Mucosa of rectum (tissue), 2 donors: ENCODE data around the gene C1orf105.
"Not testable (repeated sequence)": the region's sequence is repeated elsewhere in the genome, so short reads cannot be mapped to it uniquely, and the experiment has no call there.

Source experiments
- H3K27ac ChIP-seq, 2 donors: one replicate each; pipeline ENCODE4 v1.7.0; 2013; ENCODE audit warnings: inconsistent platforms in 2 of 2, low read depth in 2 of 2, low read length in 2 of 2
- H3K27me3 ChIP-seq, 2 donors: one replicate each; pipeline ENCODE4 v1.7.0; 2013; ENCODE audit warnings: low read length in 2 of 2; ENCODE audit not compliant: control insufficient read depth in 2 of 2, insufficient read depth in 2 of 2
- H3K36me3 ChIP-seq, 2 donors: one replicate each; pipeline ENCODE4 v1.7.0; 2013; ENCODE audit warnings: low read length in 2 of 2; ENCODE audit not compliant: control insufficient read depth in 2 of 2, insufficient read depth in 2 of 2
- H3K4me1 ChIP-seq, 2 donors: one replicate each; pipeline ENCODE4 v1.7.0; 2013; ENCODE audit warnings: low read length in 2 of 2, mild to moderate bottlenecking in 1 of 2; ENCODE audit not compliant: control insufficient read depth in 2 of 2, insufficient read depth in 2 of 2
- H3K4me3 ChIP-seq, 2 donors: one replicate each; pipeline ENCODE4 v1.7.0; 2013; ENCODE audit warnings: low read length in 2 of 2
- H3K9ac ChIP-seq, 2 donors: one replicate each; pipeline ENCODE4 v1.7.0; 2013; ENCODE audit warnings: low read length in 2 of 2, low read depth in 1 of 2, mild to moderate bottlenecking in 1 of 2
- H3K9me3 ChIP-seq, 2 donors: one replicate each; pipeline ENCODE4 v1.7.0; 2013; ENCODE audit warnings: low read length in 2 of 2; ENCODE audit not compliant: control insufficient read depth in 2 of 2
- donor health status: healthy.
- donor health status: Normal muscosa, but diverticular disease.

C1orf105 gene, protein sequence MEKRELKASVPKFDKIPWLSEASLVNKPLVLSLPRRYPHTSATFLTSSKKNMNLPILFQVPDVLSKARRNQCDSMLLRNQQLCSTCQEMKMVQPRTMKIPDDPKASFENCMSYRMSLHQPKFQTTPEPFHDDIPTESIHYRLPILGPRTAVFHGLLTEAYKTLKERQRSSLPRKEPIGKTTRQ

DNA sequence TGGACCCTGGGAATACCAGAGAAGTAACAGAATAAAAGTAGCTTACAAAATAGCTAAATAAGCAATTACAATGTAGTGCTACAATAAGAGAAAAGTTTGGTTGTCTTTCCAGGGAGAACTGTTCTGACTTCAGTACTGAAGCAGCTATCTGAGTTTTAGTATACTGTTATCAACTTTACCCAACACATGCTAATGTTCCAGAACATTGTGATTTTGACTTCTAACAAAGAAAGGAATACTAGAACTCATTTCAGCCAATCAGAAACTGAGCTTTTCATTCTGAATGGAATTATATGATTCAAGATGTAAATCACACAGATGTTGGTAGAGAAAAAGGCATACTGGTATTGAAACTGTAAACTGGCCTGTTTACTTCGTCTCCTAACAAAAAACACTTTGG lies at the start of gene C1orf105:
C1orf105 (plus strand) TSS at position 301 of the 400 bp plus-strand sequence. CDS start 201 bp downstream, outside the sequence.
- no peaks in the 10 kb centered on the region for H3K4me1 ChIP-seq
- H3K27ac ChIP-seq = no peak within 1 kb of the TSS

DNA sequence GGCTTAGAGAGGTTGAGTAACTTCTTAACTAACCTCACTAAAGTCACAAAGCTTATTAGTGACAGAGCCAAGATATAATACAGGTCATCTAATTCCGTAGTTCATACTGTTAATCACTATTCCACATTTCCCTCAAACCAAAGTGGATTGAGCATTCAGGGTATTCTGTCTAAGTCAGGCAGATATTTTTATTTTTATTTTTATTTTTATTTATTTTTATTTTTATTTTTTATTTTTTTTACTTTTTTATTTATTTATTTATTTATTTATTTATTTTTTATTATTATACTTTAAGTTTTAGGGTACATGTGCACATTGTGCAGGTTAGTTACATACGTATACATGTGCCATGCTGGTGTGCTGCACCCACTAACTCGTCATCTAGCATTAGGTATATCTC lies 48.8 kb upstream of the C1orf105 start:
- not testable (repeated sequence) for H3K27ac ChIP-seq, H3K4me3 ChIP-seq, H3K4me1 ChIP-seq, H3K9ac ChIP-seq, H3K36me3 ChIP-seq, H3K9me3 ChIP-seq, H3K27me3 ChIP-seq

More for the DNA sequence above, at the start of gene C1orf105:
- Histone ChIP-seq H3K9ac (no peak within 1 kb of the TSS), H3K9me3 (no peaks in the 10 kb centered on the region), H3K27me3 (no peaks in the 10 kb centered on the region), H3K4me3 (no peak within 1 kb of the TSS), H3K36me3 (no peaks in the 10 kb centered on the region)

DNA sequence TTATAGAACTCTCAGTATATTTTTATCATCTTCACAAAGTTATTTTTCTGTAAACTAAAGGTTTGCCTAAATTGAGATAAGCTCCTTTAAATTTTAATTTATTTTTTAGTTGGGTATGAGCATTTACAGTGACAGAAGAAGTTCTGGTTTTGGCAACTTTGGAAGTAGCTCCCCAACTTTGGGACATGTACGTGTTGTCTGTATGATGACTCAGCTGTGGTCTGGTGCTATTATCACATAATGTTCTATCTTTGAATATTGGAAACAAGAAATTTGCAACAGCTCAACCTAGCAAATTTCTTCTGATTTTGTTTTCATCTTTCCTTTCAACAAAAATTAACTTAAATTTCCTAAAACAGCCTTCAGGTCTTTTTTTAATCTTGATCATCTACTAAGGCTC lies 46.6 kb upstream of the C1orf105 start:
- Histone ChIP-seq H3K9ac (no peak overlapping the region), H3K4me1 (no peaks in the 10 kb centered on the region), H3K27ac (no peak overlapping the region), H3K4me3 (no peak overlapping the region), H3K9me3 (no peaks in the 10 kb centered on the region), H3K27me3 (no peaks in the 10 kb centered on the region), H3K36me3 (no peaks in the 10 kb centered on the region)

DNA sequence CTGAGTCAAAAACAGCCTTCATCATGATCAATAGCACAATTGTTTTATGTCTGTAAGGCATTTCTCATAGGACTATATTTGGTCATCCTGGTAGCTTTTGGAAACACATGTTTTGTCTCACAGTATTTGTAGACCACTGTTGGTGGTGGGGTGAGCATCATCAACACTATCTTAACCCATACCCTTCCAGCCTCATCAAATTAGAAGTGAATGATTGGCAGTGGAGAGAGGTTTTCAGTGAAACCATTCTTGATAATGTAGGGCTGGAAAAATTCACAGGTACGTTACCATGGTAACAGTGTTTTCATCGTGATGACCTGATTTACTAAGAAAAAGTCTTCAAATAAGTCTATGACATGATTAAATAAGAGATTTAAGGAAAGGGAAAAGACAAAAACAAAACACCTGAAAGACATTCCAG lies 45.3 kb upstream of the C1orf105 start:
- no peaks in the 10 kb centered on the region for H3K36me3 ChIP-seq
- H3K9me3 ChIP-seq = no peaks in the 10 kb centered on the region
- H3K4me3 ChIP-seq = no peak overlapping the region

DNA sequence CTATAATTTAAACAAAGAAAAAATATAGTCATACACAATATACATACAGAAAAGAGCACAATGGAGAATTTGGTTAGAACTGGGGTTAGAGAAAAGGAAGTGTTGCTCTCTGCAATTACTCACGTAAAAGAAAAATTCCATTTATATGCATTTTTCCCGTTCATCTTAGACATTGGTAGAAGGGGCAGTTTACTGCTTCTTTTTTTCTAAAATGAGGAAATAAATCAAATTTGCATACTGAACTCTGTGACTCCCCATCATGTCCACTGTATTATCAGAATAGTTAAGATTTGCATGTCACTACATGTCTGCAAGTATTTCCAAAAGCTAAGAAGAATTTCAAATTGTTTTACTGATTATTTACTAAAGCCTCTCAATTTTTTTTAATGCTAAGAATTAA lies 44.1 kb upstream of the C1orf105 start:
- no peaks in the 10 kb centered on the region for H3K4me1 ChIP-seq
- H3K36me3 ChIP-seq = no peaks in the 10 kb centered on the region
- H3K4me3 ChIP-seq = no peak overlapping the region
- H3K9me3 ChIP-seq = no peaks in the 10 kb centered on the region
- no peak overlapping the region for H3K9ac ChIP-seq
- no peak overlapping the region for H3K27ac ChIP-seq
- no peaks in the 10 kb centered on the region for H3K27me3 ChIP-seq

More for the DNA sequence above, 45.3 kb upstream of the C1orf105 start:
- H3K9ac ChIP-seq = no peak overlapping the region
- H3K27ac ChIP-seq = no peak overlapping the region
- no peaks in the 10 kb centered on the region for H3K27me3 ChIP-seq
- no peaks in the 10 kb centered on the region for H3K4me1 ChIP-seq

DNA sequence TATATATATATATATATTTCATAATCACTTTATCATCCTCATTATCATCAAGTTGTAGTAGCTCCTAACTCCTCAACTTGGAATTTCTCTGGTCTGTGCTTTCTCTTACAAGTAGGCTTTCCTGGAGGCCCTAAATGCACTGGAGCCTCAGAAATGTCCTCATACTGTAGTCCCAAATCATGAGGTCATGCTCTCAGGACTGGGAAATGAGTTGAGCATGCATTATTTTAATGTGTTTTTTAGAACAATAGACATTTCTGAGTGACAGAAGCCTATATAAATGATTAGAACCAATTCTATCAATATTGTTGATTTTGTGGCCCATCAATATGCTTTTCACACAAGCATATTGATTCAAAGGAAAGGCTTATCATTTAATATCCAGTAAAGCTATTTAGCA lies 42.9 kb upstream of the C1orf105 start:
- no peak overlapping the region for H3K27ac ChIP-seq
- H3K27me3 ChIP-seq = no peaks in the 10 kb centered on the region
- no peaks in the 10 kb centered on the region for H3K4me1 ChIP-seq
- H3K36me3 ChIP-seq = no peaks in the 10 kb centered on the region
- H3K9me3 ChIP-seq = no peaks in the 10 kb centered on the region
- no peak overlapping the region for H3K4me3 ChIP-seq
- H3K9ac ChIP-seq = no peak overlapping the region

DNA sequence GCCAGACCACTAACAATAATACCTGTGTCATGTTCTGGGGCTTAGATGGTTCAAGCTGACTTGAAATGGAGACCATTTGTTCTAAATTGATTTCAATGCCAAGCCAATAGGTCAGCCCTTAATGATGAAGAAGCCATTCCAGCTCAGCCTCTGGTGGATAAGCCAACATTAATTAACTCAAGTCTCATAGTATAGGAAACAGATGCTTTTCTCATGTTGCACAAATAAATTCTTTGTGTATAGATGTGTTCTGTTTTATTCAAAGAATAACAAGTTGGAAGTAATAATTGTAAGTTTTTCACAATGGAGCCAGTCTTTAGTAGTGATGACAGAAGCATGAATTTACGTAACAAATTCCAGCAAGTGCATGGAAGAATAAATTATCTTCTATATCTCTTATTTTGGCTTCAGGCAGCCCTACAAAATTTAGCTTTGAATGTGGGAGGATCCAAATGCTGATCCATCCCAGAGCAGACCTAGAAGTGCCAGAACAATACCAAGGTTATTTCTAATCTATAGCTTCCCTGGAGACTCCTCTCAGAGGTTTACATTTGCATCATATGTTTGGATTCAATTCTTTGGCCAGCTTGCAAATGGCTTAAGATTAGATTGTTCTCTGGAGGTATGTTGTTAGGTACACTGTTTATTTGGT lies 42.2 kb upstream of the C1orf105 start:
- Histone ChIP-seq H3K9ac (no peak overlapping the region), H3K4me3 (no peak overlapping the region), H3K4me1 (no peaks in the 10 kb centered on the region), H3K27me3 (no peaks in the 10 kb centered on the region), H3K36me3 (no peaks in the 10 kb centered on the region), H3K27ac (no peak overlapping the region), H3K9me3 (no peaks in the 10 kb centered on the region)

DNA sequence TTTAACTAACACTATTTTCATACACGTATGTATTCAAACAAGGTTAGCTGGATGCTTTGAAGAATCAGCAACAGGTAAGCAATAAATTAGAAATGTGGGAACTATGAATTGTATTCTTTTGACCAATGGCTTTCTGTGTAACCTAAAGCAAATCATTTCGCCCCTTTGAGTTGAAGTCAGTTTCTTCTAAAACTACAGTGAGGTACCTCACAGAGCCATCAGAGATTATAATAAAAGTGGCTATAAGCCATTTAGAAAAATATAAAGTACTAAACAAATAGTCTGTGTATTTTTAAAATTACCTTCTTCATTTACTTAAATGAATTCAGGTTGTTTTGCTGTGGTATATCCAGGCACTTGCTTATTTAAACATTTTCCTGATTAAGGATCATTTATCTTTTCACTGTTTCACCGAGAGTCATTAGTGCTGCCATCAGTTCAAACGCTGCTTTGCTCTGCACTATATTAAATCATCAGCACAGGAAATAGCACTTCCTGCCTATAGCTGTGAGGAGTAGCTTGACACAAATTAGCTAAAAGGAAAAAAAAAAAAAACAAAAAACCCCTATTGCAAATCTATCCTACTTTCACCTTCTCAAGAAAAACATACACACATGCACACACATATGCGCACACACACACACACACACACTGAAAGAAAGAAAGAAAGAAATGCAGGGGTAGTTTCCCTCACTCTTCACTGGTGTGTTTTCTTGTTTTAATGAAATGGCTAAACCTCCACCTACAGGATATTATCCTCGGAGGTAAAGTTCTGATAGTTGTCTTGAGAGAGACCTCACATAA lies 39.8 kb upstream of the C1orf105 start:
- H3K9me3 ChIP-seq = no peaks in the 10 kb centered on the region
- H3K4me3 ChIP-seq = no peak overlapping the region
- peak overlapping the region in 1 of 2 donors; percentile 12 for H3K27ac ChIP-seq
- no peaks in the 10 kb centered on the region for H3K36me3 ChIP-seq
- no peaks in the 10 kb centered on the region for H3K4me1 ChIP-seq
- H3K27me3 ChIP-seq = no peaks in the 10 kb centered on the region
- no peak overlapping the region for H3K9ac ChIP-seq

DNA sequence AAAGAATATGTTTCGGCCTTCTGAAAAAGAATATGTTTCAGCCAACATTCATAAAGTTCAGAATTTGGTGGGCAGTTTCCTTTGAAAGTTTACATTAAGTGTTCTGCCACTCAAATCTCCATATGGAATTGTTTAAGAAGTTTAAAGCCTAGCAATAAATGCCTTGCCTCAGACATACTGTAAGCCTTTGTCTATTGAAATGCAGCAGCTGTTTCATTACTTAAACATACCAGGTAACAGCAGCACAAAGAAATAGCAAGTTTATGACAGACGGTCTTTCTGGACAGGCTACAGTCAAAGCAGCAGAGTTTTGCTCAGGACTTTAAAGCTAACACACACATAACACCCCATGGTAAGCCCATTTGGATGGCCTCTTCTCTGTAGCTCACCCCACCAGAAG lies 38.5 kb upstream of the C1orf105 start:
- no peak overlapping the region for H3K9ac ChIP-seq
- no peak overlapping the region for H3K27ac ChIP-seq
- no peaks in the 10 kb centered on the region for H3K36me3 ChIP-seq
- H3K4me1 ChIP-seq = no peaks in the 10 kb centered on the region
- no peak overlapping the region for H3K4me3 ChIP-seq
- H3K9me3 ChIP-seq = no peaks in the 10 kb centered on the region
- no peaks in the 10 kb centered on the region for H3K27me3 ChIP-seq

DNA sequence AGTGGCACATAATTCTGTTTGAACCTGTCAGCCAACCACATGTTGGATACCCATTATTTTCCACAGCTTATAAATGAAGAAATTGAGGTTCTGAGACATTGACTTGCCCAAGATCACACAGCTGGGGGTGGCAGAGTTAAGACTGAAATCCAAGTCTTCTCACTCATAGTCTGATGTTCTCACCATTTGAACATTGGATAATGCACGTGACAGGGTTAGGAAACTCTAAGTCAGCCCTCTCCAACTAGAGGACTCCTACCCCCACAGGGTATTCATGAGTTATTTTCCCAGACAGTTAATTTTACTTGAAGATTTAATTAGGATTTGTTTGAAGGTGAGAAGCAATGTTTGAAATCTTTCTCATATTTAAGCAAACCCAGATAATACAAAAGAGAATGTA lies 38.1 kb upstream of the C1orf105 start:
- Histone ChIP-seq H3K9ac (no peak overlapping the region), H3K4me1 (no peaks in the 10 kb centered on the region), H3K9me3 (no peaks in the 10 kb centered on the region), H3K27ac (no peak overlapping the region), H3K27me3 (no peaks in the 10 kb centered on the region), H3K36me3 (no peaks in the 10 kb centered on the region), H3K4me3 (no peak overlapping the region)
